Activated CD4-positive, alpha-beta T cell treated with anti-CD3 and anti-CD28 coated beads for 36 hours (primary cell): ENCODE results near the gene PNO1. TPM values are rescaled to one million over a fixed set of nuclear protein-coding genes. Genes with fewer than 3 reads are reported as not detected.
"Not testable (repeated sequence)": the region's sequence is repeated elsewhere in the genome, so short reads cannot be mapped to it uniquely, and the experiment has no call there.

Experiments used
- ATAC-seq: fragments of 200-7000 bp; cut with Tn5 transposase; one replicate; pipeline ENCODE4 v1.10.0; 2021; ENCODE audit warnings: mild to moderate bottlenecking, moderate library complexity
- CTCF ChIA-PET: fragments of 350-600 bp; sonication (Branson Sonifier 250); formaldehyde crosslinking; loops from one replicate; lab custom pipeline; 2021; ENCODE audit warnings: antibody characterized with exemption; lab: Charles Lee
- POLR2A ChIA-PET: fragments of 350-600 bp; sonication (Branson Sonifier 250); formaldehyde crosslinking; loops from one replicate; lab custom pipeline; 2021; ENCODE audit warnings: antibody characterized with exemption, inconsistent platforms; lab: Charles Lee
- DNase-seq: peaks from one replicate; pipeline ENCODE4 v3.0.0-alpha.2; 2020
- H3K27ac Mint-ChIP-seq: one replicate; pipeline ENCODE4 v1.8.0; 2021; ENCODE audit warnings: mixed read lengths
- H3K27me3 Mint-ChIP-seq: one replicate; pipeline ENCODE4 v1.8.0; 2021; ENCODE audit warnings: mixed read lengths
- H3K36me3 Mint-ChIP-seq: one replicate; pipeline ENCODE4 v1.8.0; 2021; ENCODE audit warnings: low read depth, mixed read lengths
- H3K4me1 Mint-ChIP-seq: one replicate; pipeline ENCODE4 v1.8.0; 2021; ENCODE audit warnings: mixed read lengths
- H3K4me3 Mint-ChIP-seq: one replicate; pipeline ENCODE4 v1.8.0; 2021; ENCODE audit warnings: mild to moderate bottlenecking, moderate library complexity, mixed read lengths
- H3K9me3 Mint-ChIP-seq: one replicate; pipeline ENCODE4 v1.8.0; 2021; ENCODE audit warnings: low read depth, mixed read lengths
- intact Hi-C, 2 experiments: fragments of 100-400 bp; cut with DNase I in 1 of 2; cut with micrococcal nuclease in 1 of 2; formaldehyde crosslinking; loops; one replicate each; pipeline versions ENCODE4 v1.14.2 to v1.15.1; 2022 to 2024; cut with DNase I, micrococcal nuclease
- total RNA-seq, 2 experiments: library from RNA; stranded (reverse); gene quantifications; one replicate each; pipeline ENCODE4 v1.2.3, GENCODE V29; 2021

Gene PNO1
- total RNA-seq, 2 experiments from 2014 or later: 15.7 to 20.5 TPM

GRCh38 chr2:68156419-68156818 lies 1.3 kb upstream of the PNO1 start:
- Mint-ChIP-seq H3K27ac (peak overlapping the region; percentile 100), H3K4me3 (peak overlapping the region; percentile 97), H3K27me3 (no peaks in the 10 kb centered on the region), H3K4me1 (peaks cover 63% of the 10 kb centered on the region), H3K9me3 (no peaks in the 10 kb centered on the region), H3K36me3 (peaks cover 29% of the 10 kb centered on the region)
- ATAC-seq (no peak), DNase-seq (no peak)
- ChIA-PET POLR2A (interaction anchor here (1.9 kb wide), 1 partner anchor 96 kb away, joined by 13 read pairs; the partner anchor contains the start of gene PPP3R1), CTCF (interaction anchor here (0.8 to 1.5 kb wide), 4 partner anchors 11 to 96 kb away, joined by 3 to 4 read pairs (median 4); no protein-coding TSS in a partner anchor)
- intact Hi-C loops: loop anchor here in 1 of 2 experiments (2.0 to 5.0 kb wide), 2 partner anchors 36 to 94 kb away; partner anchors contain the start of gene C1D

GRCh38 chr2:68157002-68157401 lies 686 bp upstream of the PNO1 start:
- no peaks in the 10 kb centered on the region for H3K27me3 Mint-ChIP-seq
- peaks cover 31% of the 10 kb centered on the region for H3K36me3 Mint-ChIP-seq
- H3K4me3 Mint-ChIP-seq: peak overlapping the region; percentile 97
- DNase-seq (no peak), ATAC-seq (peak; percentile 54)
- POLR2A ChIA-PET: interaction anchor here (1.0 to 1.9 kb wide), 2 partner anchors 12 to 95 kb away, joined by 3 to 13 read pairs; partner anchors contain the start of gene PPP3R1
- H3K9me3 Mint-ChIP-seq: no peaks in the 10 kb centered on the region
- H3K27ac Mint-ChIP-seq: peak overlapping the region; percentile 100
- intact Hi-C loops: loop anchor here (1.0 to 5.0 kb wide), 8 partner anchors 35 to 760 kb away; partner anchors contain the start of genes C1D (in 2 of the 2), APLF (in 1 of the 2), ETAA1 (in 1 of the 2) and FBXO48 (in 1 of the 2)
- peaks cover 57% of the 10 kb centered on the region for H3K4me1 Mint-ChIP-seq
- CTCF ChIA-PET: interaction anchor here (0.6 to 1.5 kb wide), 7 partner anchors 12 to 96 kb away, joined by 3 to 4 read pairs (median 4); no protein-coding TSS in a partner anchor

- ChIA-PET POLR2A (interaction anchor here (0.6 to 1.9 kb wide), 5 partner anchors 11 to 94 kb away, joined by 3 to 13 read pairs (median 3); partner anchors contain the start of gene PPP3R1), CTCF (interaction anchor here (1.1 to 1.5 kb wide), 2 partner anchors 38 to 46 kb away, joined by 3 to 4 read pairs; no protein-coding TSS in a partner anchor)
- ATAC-seq: no peak
- Mint-ChIP-seq H3K36me3 (peaks cover 40% of the 10 kb centered on the region), H3K27ac (peak overlapping the region; percentile 100), H3K9me3 (no peaks in the 10 kb centered on the region), H3K27me3 (no peaks in the 10 kb centered on the region), H3K4me1 (peaks cover 46% of the 10 kb centered on the region), H3K4me3 (peak overlapping the region; percentile 97)
- no peak for DNase-seq
- intact Hi-C loops: loop anchor here in 1 of 2 experiments (5.0 kb wide), 1 partner anchor 34 kb away; no protein-coding TSS in a partner anchor
Measured at GRCh38 chr2:68158134-68158447, 403 bp downstream of the PNO1 start.

GRCh38 chr2:68163641-68164040 lies 6.0 kb downstream of the PNO1 start:
- Mint-ChIP-seq H3K27ac (no peak overlapping the region), H3K36me3 (peaks cover 62% of the 10 kb centered on the region), H3K4me3 (no peak overlapping the region), H3K27me3 (no peaks in the 10 kb centered on the region), H3K4me1 (peaks cover 26% of the 10 kb centered on the region), H3K9me3 (no peaks in the 10 kb centered on the region)
- ChIA-PET POLR2A (no interaction called here), CTCF (no interaction called here)
- ATAC-seq: no peak
- DNase-seq: no peak
- intact Hi-C loops: no loop called here

- no peak overlapping the region for H3K4me3 Mint-ChIP-seq
- no peak for DNase-seq
- POLR2A ChIA-PET: interaction anchor here (0.6 kb wide), 1 partner anchor 70 kb away, joined by 4 read pairs; no protein-coding TSS in a partner anchor
Measured at GRCh38 chr2:68167186-68167585, 9.5 kb downstream of the PNO1 start.

GRCh38 chr2:68169308-68169707 lies 11.6 kb downstream of the PNO1 start:
- intact Hi-C loops: no loop called here
- Mint-ChIP-seq H3K4me1 (peaks cover 9% of the 10 kb centered on the region), H3K36me3 (peaks cover 34% of the 10 kb centered on the region), H3K27me3 (no peaks in the 10 kb centered on the region), H3K27ac (no peak overlapping the region), H3K4me3 (no peak overlapping the region), H3K9me3 (no peaks in the 10 kb centered on the region)
- POLR2A ChIA-PET: interaction anchor here (0.6 to 0.7 kb wide), 2 partner anchors 12 to 88 kb away, joined by 3 read pairs; partner anchors contain the start of gene PNO1
- DNase-seq: no peak
- CTCF ChIA-PET: interaction anchor here (0.5 to 3.0 kb wide), 17 partner anchors 10 to 749 kb away, joined by 3 to 10 read pairs (median 4); no protein-coding TSS in a partner anchor
- ATAC-seq: peak; percentile 62

More at GRCh38 chr2:68167186-68167585, 9.5 kb downstream of the PNO1 start:
- ATAC-seq: no peak
- Mint-ChIP-seq H3K27ac (no peak overlapping the region), H3K27me3 (no peaks in the 10 kb centered on the region), H3K9me3 (no peaks in the 10 kb centered on the region), H3K4me1 (peaks cover 5% of the 10 kb centered on the region), H3K36me3 (peaks cover 39% of the 10 kb centered on the region)
- intact Hi-C loops: no loop called here
- CTCF ChIA-PET: interaction anchor here (0.9 to 3.0 kb wide), 3 partner anchors 19 to 45 kb away, joined by 3 to 10 read pairs (median 3); no protein-coding TSS in a partner anchor

- intact Hi-C loops: no loop called here
- CTCF ChIA-PET: interaction anchor here (0.7 to 1.1 kb wide), 2 partner anchors 18 to 49 kb away, joined by 3 to 4 read pairs; no protein-coding TSS in a partner anchor
- DNase-seq (no peak), ATAC-seq (no peak)
- peaks cover 12% of the 10 kb centered on the region for H3K4me1 Mint-ChIP-seq
- H3K27me3 Mint-ChIP-seq: no peaks in the 10 kb centered on the region
- no peaks in the 10 kb centered on the region for H3K9me3 Mint-ChIP-seq
- H3K27ac Mint-ChIP-seq: no peak overlapping the region
- POLR2A ChIA-PET: no interaction called here
- no peak overlapping the region for H3K4me3 Mint-ChIP-seq
- peaks cover 34% of the 10 kb centered on the region for H3K36me3 Mint-ChIP-seq
Measured at GRCh38 chr2:68171146-68171545, 13.5 kb downstream of the PNO1 start.

GRCh38 chr2:68171684-68172083 lies 14.0 kb downstream of the PNO1 start:
- Mint-ChIP-seq H3K4me3 (no peak overlapping the region), H3K36me3 (peaks cover 30% of the 10 kb centered on the region), H3K4me1 (peaks cover 10% of the 10 kb centered on the region), H3K9me3 (no peaks in the 10 kb centered on the region), H3K27ac (no peak overlapping the region), H3K27me3 (no peaks in the 10 kb centered on the region)
- POLR2A ChIA-PET: no interaction called here
- intact Hi-C loops: no loop called here
- ATAC-seq (no peak), DNase-seq (no peak)
- CTCF ChIA-PET: interaction anchor here (1.1 to 1.5 kb wide), 2 partner anchors 13 to 19 kb away, joined by 4 to 6 read pairs; no protein-coding TSS in a partner anchor

- DNase-seq (no peak), ATAC-seq (no peak)
- intact Hi-C loops: no loop called here
- H3K9me3 Mint-ChIP-seq: no peaks in the 10 kb centered on the region
- H3K4me1 Mint-ChIP-seq: peaks cover 10% of the 10 kb centered on the region
- peaks cover 32% of the 10 kb centered on the region for H3K36me3 Mint-ChIP-seq
- H3K27ac Mint-ChIP-seq: no peak overlapping the region
- CTCF ChIA-PET: interaction anchor here (1.5 kb wide), 1 partner anchor 12 kb away, joined by 6 read pairs; no protein-coding TSS in a partner anchor
- POLR2A ChIA-PET: no interaction called here
- H3K4me3 Mint-ChIP-seq: no peak overlapping the region
- no peaks in the 10 kb centered on the region for H3K27me3 Mint-ChIP-seq
Measured at GRCh38 chr2:68172521-68172920, 14.8 kb downstream of the PNO1 start.

- intact Hi-C loops: no loop called here
- Mint-ChIP-seq H3K36me3 (peaks cover 27% of the 10 kb centered on the region), H3K27me3 (no peaks in the 10 kb centered on the region), H3K9me3 (no peaks in the 10 kb centered on the region), H3K4me1 (peaks cover 9% of the 10 kb centered on the region), H3K4me3 (no peak overlapping the region), H3K27ac (no peak overlapping the region)
- no peak for DNase-seq
- ChIA-PET CTCF (interaction anchor here (0.6 to 1.5 kb wide), 2 partner anchors 11 to 120 kb away, joined by 3 to 6 read pairs; no protein-coding TSS in a partner anchor), POLR2A (no interaction called here)
- no peak for ATAC-seq
Measured at GRCh38 chr2:68172990-68173700, 15.5 kb downstream of the PNO1 start.

GRCh38 chr2:68175210-68175609 lies 17.5 kb downstream of the PNO1 start:
- H3K27me3 Mint-ChIP-seq, DNase-seq, POLR2A ChIA-PET, ATAC-seq, H3K9me3 Mint-ChIP-seq, H3K27ac Mint-ChIP-seq, H3K4me3 Mint-ChIP-seq, intact Hi-C loops, H3K4me1 Mint-ChIP-seq: not testable (repeated sequence)
- CTCF ChIA-PET: interaction anchor here (0.9 to 1.9 kb wide), 3 partner anchors 10 to 22 kb away, joined by 3 to 19 read pairs (median 5); no protein-coding TSS in a partner anchor
- H3K36me3 Mint-ChIP-seq: peaks cover 28% of the 10 kb centered on the region
